Measurements from ENCODE around the gene RPS24. TPM values are rescaled to one million over a fixed set of nuclear protein-coding genes. Genes with fewer than 3 reads are reported as not detected.

Gene RPS24
- total and polyA plus RNA-seq, 2 of the 13 experiments (the other 11 are each of a cell fraction or from before 2014, with no cell fraction given): 2,690 to 3,319 TPM

DNA sequence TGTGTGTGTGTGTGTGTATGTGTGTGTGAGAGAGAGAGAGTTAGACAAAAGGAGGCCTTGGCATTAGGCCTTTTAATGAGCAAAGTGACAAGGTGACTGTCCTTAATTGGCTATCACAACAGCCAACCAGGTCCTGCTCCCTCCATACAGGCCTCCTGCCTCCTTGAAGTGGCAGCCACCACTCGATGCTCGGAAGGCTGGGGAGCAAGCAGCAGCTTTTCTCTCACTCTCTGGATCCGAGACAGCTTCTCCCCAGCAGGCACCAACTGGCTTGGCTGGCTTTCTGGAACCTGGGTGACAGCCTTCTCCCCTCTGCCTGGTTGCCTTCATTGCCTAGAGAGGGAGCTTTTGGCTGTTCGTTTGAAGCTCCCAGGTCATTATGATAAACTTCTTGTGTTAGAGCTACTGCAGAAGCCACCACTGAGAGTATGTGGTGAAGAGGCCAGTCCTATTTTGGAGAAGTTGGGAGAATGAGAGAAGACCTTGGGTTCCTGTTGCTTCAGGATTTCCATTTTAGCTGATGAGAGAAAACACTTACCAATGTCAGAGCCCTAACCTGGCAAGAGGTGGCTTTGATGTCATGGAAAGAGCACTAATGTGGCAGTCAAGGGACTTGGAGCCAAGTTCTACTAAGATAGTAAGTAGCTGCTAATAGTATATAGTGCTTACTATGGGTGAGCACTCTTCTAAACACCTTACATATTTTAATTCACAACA, 37.6 kb downstream of the RPS24 start:
- POLR2A ChIA-PET: no interaction called here
- no peak for DNase-seq (ENCODE audit: low spot score)
- Histone ChIP-seq H3K79me2 (ENCODE audit: insufficient read depth, low read length) (no peaks in the 10 kb centered on the region), H3K4me3 (replicated peaks in 1 of 3; ENCODE audit: insufficient read depth in 1 of 3, low read depth in 2 of 3, low read length in 3 of 3) (no peak overlapping the region), H2AFZ (ENCODE audit: low read length) (no peak overlapping the region), H3K27ac (ENCODE audit: extremely low read length, insufficient read depth, low read length) (no peak overlapping the region), H3K4me1 (ENCODE audit: insufficient read depth, low read length) (peaks cover 10% of the 10 kb centered on the region), H3K9me3 (ENCODE audit: low read length) (no peaks in the 10 kb centered on the region), H3K9ac (ENCODE audit: insufficient read depth, low read depth, low read length) (no peak overlapping the region), H3K4me2 (ENCODE audit: low read depth, low read length) (no peak overlapping the region), H3K27me3 (ENCODE audit: control insufficient read depth in 1 of 2, insufficient read depth in 2 of 2, low read length in 2 of 2) (no peaks in the 10 kb centered on the region), H3K36me3 (replicated peaks in 1 of 2; ENCODE audit: control insufficient read depth in 1 of 2, insufficient read depth in 2 of 2, low read length in 2 of 2) (no peaks in the 10 kb centered on the region), H4K20me1 (ENCODE audit: insufficient read depth, low read length) (no peaks in the 10 kb centered on the region)
- intact Hi-C loops (cut with micrococcal nuclease; ENCODE audit: unreplicated experiment): no loop called here
- no TSS peak for BruUV-seq (replicated peaks)
- WGBS (ENCODE audit: low lambda C conversion rate): no CpG with 5 or more reads among the region's 4 CpGs
- FAIRE-seq: no peak
- in situ Hi-C loops (cut with HindIII; ENCODE audit: extremely low pct_ligation_motif_present, low pct_unique_long_range_greater_than_20kb): no loop called here
- ATAC-seq: no peak
- CTCF ChIA-PET (ENCODE audit: low intra/inter-chr PET ratio, low total read pairs): no interaction called here
- TF ChIP-seq, protein P1, sequence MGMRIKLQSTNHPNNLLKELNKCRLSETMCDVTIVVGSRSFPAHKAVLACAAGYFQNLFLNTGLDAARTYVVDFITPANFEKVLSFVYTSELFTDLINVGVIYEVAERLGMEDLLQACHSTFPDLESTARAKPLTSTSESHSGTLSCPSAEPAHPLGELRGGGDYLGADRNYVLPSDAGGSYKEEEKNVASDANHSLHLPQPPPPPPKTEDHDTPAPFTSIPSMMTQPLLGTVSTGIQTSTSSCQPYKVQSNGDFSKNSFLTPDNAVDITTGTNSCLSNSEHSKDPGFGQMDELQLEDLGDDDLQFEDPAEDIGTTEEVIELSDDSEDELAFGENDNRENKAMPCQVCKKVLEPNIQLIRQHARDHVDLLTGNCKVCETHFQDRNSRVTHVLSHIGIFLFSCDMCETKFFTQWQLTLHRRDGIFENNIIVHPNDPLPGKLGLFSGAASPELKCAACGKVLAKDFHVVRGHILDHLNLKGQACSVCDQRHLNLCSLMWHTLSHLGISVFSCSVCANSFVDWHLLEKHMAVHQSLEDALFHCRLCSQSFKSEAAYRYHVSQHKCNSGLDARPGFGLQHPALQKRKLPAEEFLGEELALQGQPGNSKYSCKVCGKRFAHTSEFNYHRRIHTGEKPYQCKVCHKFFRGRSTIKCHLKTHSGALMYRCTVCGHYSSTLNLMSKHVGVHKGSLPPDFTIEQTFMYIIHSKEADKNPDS (CRISPR knock-in tag; IDR thresholded peaks at IDR 0.05): no peak
- TF ChIP-seq SP140L (CRISPR knock-in tag; IDR thresholded peaks at IDR 0.05; ENCODE audit: borderline replicate concordance): no peak
- TF ChIP-seq, protein P2, sequence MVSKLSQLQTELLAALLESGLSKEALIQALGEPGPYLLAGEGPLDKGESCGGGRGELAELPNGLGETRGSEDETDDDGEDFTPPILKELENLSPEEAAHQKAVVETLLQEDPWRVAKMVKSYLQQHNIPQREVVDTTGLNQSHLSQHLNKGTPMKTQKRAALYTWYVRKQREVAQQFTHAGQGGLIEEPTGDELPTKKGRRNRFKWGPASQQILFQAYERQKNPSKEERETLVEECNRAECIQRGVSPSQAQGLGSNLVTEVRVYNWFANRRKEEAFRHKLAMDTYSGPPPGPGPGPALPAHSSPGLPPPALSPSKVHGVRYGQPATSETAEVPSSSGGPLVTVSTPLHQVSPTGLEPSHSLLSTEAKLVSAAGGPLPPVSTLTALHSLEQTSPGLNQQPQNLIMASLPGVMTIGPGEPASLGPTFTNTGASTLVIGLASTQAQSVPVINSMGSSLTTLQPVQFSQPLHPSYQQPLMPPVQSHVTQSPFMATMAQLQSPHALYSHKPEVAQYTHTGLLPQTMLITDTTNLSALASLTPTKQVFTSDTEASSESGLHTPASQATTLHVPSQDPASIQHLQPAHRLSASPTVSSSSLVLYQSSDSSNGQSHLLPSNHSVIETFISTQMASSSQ (IDR thresholded peaks at IDR 0.05; ENCODE audit: low read depth): no peak
- TF ChIP-seq, protein P2 (CRISPR knock-in tag; IDR thresholded peaks at IDR 0.05; ENCODE audit: borderline replicate concordance): no peak
- no peak for TF ChIP-seq TCF7L2 (IDR thresholded peaks at IDR 0.05; ENCODE audit: low read depth, low read length)
- no peak for TF ChIP-seq RBFOX2 (IDR thresholded peaks at IDR 0.05; ENCODE audit: low read depth, low read length)
- TF ChIP-seq, protein P3, sequence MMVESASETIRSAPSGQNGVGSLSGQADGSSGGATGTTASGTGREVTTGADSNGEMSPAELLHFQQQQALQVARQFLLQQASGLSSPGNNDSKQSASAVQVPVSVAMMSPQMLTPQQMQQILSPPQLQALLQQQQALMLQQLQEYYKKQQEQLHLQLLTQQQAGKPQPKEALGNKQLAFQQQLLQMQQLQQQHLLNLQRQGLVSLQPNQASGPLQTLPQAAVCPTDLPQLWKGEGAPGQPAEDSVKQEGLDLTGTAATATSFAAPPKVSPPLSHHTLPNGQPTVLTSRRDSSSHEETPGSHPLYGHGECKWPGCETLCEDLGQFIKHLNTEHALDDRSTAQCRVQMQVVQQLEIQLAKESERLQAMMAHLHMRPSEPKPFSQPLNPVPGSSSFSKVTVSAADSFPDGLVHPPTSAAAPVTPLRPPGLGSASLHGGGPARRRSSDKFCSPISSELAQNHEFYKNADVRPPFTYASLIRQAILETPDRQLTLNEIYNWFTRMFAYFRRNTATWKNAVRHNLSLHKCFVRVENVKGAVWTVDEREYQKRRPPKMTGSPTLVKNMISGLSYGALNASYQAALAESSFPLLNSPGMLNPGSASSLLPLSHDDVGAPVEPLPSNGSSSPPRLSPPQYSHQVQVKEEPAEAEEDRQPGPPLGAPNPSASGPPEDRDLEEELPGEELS (CRISPR knock-in tag; IDR thresholded peaks at IDR 0.05): no peak
- TF ChIP-seq POGZ (CRISPR knock-in tag; IDR thresholded peaks at IDR 0.05): no peak
- TF ChIP-seq, protein P4, sequence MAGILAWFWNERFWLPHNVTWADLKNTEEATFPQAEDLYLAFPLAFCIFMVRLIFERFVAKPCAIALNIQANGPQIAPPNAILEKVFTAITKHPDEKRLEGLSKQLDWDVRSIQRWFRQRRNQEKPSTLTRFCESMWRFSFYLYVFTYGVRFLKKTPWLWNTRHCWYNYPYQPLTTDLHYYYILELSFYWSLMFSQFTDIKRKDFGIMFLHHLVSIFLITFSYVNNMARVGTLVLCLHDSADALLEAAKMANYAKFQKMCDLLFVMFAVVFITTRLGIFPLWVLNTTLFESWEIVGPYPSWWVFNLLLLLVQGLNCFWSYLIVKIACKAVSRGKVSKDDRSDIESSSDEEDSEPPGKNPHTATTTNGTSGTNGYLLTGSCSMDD (CRISPR knock-in tag; IDR thresholded peaks at IDR 0.05): no peak
- no peak for TF ChIP-seq RARA (CRISPR knock-in tag; IDR thresholded peaks at IDR 0.05)
- TF ChIP-seq PAWR (CRISPR knock-in tag; IDR thresholded peaks at IDR 0.05; ENCODE audit: borderline replicate concordance): no peak

Data from HepG2 (cell line).